ENCODE results near the gene SH3TC2. TPM values are rescaled to one million over a fixed set of nuclear protein-coding genes. Genes with fewer than 3 reads are reported as not detected.
A peak's percentile ranks its signal among the peaks of the same experiment; 100 is the strongest.

Gene SH3TC2
- total RNA-seq (1 to 10 TPM in 2 of 4 donors, under 1 TPM in 2; 0.34 to 1.9 (median 1.0) TPM), polyA plus RNA-seq (under 1 TPM; 0.18 to 0.60 (median 0.44) TPM)
- long read RNA-seq, donor 1, result 0 reads
- long read RNA-seq, donor 2, result 0 reads

DNA sequence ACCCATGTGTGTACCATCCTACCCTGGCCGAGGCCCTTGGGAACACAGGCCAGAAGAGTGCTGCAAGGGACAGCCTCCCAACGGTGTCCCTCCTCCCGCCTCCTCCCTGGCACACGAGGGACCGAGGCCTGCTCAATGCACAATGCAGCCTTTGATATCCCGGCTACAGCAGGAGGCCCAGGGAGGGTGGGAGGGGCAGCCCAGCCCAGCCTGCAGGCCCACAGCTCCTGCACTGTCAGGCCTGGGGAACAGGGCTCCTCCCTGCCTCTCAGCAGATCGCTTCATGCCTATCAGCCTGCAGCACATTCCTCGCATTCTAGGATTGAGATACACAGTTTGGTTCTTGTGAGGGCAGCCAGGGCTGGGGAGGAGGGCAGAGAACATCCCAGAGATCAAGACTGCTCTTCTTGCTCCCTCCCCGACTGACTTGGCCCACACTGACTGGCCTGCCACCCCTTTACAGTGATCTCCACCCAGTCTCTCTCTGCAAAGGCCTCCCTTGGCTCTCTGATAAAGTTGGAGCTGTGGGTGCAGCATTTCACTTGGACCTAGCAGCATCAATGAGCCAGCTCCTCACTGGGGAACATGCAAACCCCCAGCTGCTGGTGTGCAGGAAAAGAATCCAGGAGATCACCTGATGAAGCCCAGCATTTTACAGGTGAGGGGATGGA, at the start of gene SH3TC2:
Gene SH3TC2 (minus strand): TSS at position 46 of the 671 bp plus-strand sequence. CDS start 40 bp downstream, at position 6.
- TF ChIP-seq, protein P1, sequence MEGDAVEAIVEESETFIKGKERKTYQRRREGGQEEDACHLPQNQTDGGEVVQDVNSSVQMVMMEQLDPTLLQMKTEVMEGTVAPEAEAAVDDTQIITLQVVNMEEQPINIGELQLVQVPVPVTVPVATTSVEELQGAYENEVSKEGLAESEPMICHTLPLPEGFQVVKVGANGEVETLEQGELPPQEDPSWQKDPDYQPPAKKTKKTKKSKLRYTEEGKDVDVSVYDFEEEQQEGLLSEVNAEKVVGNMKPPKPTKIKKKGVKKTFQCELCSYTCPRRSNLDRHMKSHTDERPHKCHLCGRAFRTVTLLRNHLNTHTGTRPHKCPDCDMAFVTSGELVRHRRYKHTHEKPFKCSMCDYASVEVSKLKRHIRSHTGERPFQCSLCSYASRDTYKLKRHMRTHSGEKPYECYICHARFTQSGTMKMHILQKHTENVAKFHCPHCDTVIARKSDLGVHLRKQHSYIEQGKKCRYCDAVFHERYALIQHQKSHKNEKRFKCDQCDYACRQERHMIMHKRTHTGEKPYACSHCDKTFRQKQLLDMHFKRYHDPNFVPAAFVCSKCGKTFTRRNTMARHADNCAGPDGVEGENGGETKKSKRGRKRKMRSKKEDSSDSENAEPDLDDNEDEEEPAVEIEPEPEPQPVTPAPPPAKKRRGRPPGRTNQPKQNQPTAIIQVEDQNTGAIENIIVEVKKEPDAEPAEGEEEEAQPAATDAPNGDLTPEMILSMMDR (IDR thresholded peaks at IDR 0.05), result no peak
- intact Hi-C loops (cut with DNase I), result no loop called here
- Histone ChIP-seq H3K4me1 (peaks cover 12% of the 10 kb centered on the region), H3K36me3 (ENCODE audit: insufficient read depth in 1 of 2, low read depth in 1 of 2) (no peaks in the 10 kb centered on the region), H3K9me3 (no peaks in the 10 kb centered on the region), H3K27ac (peak within 1 kb of the TSS; percentile 25), H3K4me3 (no peak within 1 kb of the TSS), H3K27me3 (ENCODE audit: insufficient read depth in 3 of 3, low read length in 2 of 3) (no peaks in the 10 kb centered on the region)
- ATAC-seq (peak; percentile 13 to 52 (median 42)), DNase-seq (peak in 1 of 2 donors; percentile 54)
- WGBS, 3 donors, result 33 to 34% (median 33%) methylated on average over 8 to 9 of the region's 9 CpGs

- H3K27me3 ChIP-seq (ENCODE audit: insufficient read depth in 3 of 3, low read length in 2 of 3), result no peaks in the 10 kb centered on the region
- DNase-seq (no peak), ATAC-seq (no peak)
- WGBS, 3 donors, result 91 to 93% (median 92%) methylated on average over 4 of the region's 4 CpGs
- no peaks in the 10 kb centered on the region for H3K9me3 ChIP-seq
- H3K4me3 ChIP-seq, result no peak overlapping the region
- no peak overlapping the region for H3K27ac ChIP-seq
- no peaks in the 10 kb centered on the region for H3K36me3 ChIP-seq (ENCODE audit: insufficient read depth in 1 of 2, low read depth in 1 of 2)
- TF ChIP-seq, protein P1 (IDR thresholded peaks at IDR 0.05), result no peak
- H3K4me1 ChIP-seq, result no peaks in the 10 kb centered on the region
- intact Hi-C loops (cut with DNase I), result loop anchor here in 1 of 2 donors (5.0 kb wide), 2 partner anchors 73 to 283 kb away; partner anchors contain the start of gene ADRB2
Observed at GRCh38 chr5:149110406-149110805, 47.5 kb upstream of the SH3TC2 start.

GRCh38 chr5:149108651-149109280, 45.9 kb upstream of the SH3TC2 start:
- Histone ChIP-seq H3K9me3 (no peaks in the 10 kb centered on the region), H3K27me3 (ENCODE audit: insufficient read depth in 3 of 3, low read length in 2 of 3) (no peaks in the 10 kb centered on the region), H3K36me3 (ENCODE audit: insufficient read depth in 1 of 2, low read depth in 1 of 2) (no peaks in the 10 kb centered on the region), H3K27ac (no peak overlapping the region), H3K4me1 (no peaks in the 10 kb centered on the region), H3K4me3 (no peak overlapping the region)
- TF ChIP-seq, protein P1 (IDR thresholded peaks at IDR 0.05), result no peak
- intact Hi-C loops (cut with DNase I), result no loop called here
- ATAC-seq, result no peak
- no peak for DNase-seq
- WGBS, 3 donors, result 83 to 86% (median 85%) methylated on average over 2 of the region's 2 CpGs

GRCh38 chr5:149100331-149100730, 37.5 kb upstream of the SH3TC2 start:
- Histone ChIP-seq H3K27me3 (ENCODE audit: insufficient read depth in 3 of 3, low read length in 2 of 3) (no peaks in the 10 kb centered on the region), H3K4me1 (no peaks in the 10 kb centered on the region), H3K4me3 (no peak overlapping the region), H3K36me3 (ENCODE audit: insufficient read depth in 1 of 2, low read depth in 1 of 2) (no peaks in the 10 kb centered on the region), H3K9me3 (peaks cover 30% of the 10 kb centered on the region), H3K27ac (no peak overlapping the region)
- intact Hi-C loops (cut with DNase I), result no loop called here
- ATAC-seq (no peak), DNase-seq (no peak)
- TF ChIP-seq, protein P1 (IDR thresholded peaks at IDR 0.05), result no peak

Measured in psoas muscle (tissue), 8 donors.